ENCODE data around the gene SCN1B.

The SCN1B gene

DNA sequence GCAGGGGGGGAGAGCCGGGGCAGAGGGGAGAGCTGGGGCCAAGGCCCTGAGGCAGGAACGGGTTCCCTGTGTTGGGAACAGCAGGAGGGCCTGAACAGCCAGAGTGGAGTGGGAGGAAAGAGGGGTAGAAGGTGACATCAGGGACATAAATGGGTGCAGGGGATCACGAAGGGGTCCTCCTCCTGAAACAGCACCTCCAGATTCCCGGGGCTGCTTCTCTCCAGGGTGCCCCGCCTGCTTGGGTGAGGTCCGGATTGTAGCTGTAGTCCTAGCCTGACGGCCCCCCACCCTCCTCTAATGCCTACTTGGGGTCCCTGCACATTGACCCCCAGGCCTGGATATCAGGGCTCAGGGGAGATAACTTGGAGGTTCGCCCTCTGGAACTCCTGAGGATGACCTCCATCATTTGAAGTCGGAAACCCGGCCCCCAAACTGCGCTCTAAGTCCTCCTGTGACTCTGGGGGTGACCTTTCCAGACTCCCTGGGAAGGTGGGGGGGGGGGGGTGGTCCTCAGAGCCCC lies 473 bp upstream of the SCN1B start:
- TF ChIP-seq CTCF (IDR thresholded peaks at IDR 0.05; ENCODE audit: insufficient read depth, missing control alignments) = no peak
- FAIRE-seq (no peak), DNase-seq (ENCODE audit: insufficient read length, low spot score) (no peak)

DNA sequence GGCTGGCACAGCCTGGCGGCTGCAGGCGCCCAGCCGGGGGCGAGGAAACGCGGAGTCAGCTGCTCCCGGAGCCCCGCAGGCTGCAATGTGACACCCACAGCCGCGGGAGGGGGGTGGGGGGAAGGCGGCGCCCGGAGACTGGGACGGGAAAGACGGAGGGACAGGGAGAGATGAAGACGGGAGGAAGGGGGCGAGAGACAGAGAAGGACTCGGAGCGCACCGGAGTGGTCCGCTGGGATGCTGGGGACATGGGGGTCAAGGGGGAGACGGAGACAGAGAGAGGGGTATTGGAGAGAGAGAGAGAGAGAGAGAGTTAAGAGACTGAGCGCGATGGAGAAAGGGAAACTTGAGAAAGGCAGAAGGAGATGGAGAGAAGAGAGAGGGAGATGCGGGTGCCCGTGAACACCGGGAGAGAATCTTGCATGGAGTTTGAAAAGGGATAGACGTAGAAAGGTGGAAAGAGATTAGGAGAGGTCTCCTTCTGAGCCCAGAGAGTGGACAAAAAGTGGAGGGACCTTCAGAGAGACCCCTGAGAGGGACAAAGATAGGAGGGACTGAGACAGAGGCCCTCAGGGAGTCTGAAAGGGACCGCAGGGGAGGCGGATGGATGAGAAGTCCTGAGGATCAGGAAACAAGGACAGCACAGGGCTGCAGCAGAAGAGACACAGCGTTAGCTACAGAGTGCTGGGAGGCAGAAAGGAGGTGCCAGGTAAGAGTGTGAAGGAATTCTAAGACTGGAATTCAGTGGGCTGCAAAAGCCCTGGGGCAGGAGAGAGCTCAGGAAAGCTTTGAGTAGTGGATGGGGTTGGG lies 1.0 kb downstream of the SCN1B start:
- no peak for TF ChIP-seq CTCF (IDR thresholded peaks at IDR 0.05; ENCODE audit: insufficient read depth, missing control alignments)
- DNase-seq (ENCODE audit: insufficient read length, low spot score) (no peak), FAIRE-seq (no peak)

DNA sequence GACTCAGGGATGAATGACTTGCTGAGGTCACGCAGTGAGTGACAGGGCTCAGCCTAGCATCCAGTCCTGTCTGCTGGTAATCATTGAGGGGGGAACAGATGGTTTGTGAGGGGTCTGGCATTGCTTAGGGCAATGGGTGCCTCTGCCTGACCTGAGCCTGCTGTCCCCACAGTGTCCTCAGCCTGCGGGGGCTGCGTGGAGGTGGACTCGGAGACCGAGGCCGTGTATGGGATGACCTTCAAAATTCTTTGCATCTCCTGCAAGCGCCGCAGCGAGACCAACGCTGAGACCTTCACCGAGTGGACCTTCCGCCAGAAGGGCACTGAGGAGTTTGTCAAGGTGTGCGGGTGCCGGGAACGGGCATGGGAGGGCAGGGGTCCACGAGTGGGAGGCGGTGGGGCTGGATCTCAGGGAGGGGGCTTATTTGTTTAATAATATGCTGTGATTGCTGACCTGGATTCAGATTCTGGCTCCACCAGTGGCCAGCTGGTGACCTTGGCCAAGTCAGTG lies 2.1 kb downstream of the SCN1B start:
- DNase-seq (ENCODE audit: insufficient read length, low spot score) = no peak
- no peak for TF ChIP-seq CTCF (IDR thresholded peaks at IDR 0.05; ENCODE audit: insufficient read depth, missing control alignments)
- FAIRE-seq = no peak

GRCh38 chr19:35033067-35034004 lies 3.1 kb downstream of the SCN1B start:
- no peak for DNase-seq (ENCODE audit: insufficient read length, low spot score)
- FAIRE-seq = no peak
- no peak for TF ChIP-seq CTCF (IDR thresholded peaks at IDR 0.05; ENCODE audit: insufficient read depth, missing control alignments)

DNA sequence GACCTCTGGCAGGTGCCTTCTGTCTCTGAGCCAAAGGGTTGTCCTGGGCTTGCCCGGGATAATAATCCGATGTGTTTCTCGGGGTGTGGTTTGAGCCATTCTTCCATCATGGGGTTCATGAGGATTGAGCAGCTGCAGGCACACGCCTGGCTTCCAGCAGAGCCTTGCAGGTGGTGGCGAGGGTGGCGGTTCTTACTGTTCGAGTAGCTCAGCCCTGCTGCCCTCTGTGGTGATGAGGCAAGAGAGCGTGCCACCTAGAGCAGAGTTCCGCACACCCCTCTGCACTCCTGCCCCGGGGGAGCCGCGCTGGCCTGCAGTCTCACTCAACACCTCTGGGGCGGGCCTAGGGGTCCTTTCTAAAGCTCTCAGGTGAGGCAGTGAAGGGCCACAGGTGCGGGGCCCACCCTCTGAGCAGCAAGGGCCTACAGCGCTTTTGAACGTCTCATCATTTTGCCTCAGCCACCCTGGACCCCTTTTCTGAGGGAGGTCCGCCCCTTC lies 3.8 kb downstream of the SCN1B start:
- no peak for TF ChIP-seq CTCF (IDR thresholded peaks at IDR 0.05; ENCODE audit: insufficient read depth, missing control alignments)
- no peak for DNase-seq (ENCODE audit: insufficient read length, low spot score)
- FAIRE-seq = no peak

GRCh38 chr19:35034588-35035382 lies 4.5 kb downstream of the SCN1B start:
- FAIRE-seq (no peak), DNase-seq (ENCODE audit: insufficient read length, low spot score) (no peak)
- TF ChIP-seq CTCF (IDR thresholded peaks at IDR 0.05; ENCODE audit: insufficient read depth, missing control alignments) = no peak

All from D721Med (cell line).